GM21423 (cell line): ENCODE results near the gene UBR1.
"Not testable (repeated sequence)": the region's sequence is repeated elsewhere in the genome, so short reads cannot be mapped to it uniquely, and the experiment has no call there.

Experiments
- ATAC-seq: cut with Tn5 transposase; IDR thresholded peaks from one replicate; pipeline ENCODE4 v1.9.1; 2021; ENCODE audit warnings: mild to moderate bottlenecking, moderate library complexity; ENCODE audit not compliant: unreplicated experiment

The UBR1 gene

DNA sequence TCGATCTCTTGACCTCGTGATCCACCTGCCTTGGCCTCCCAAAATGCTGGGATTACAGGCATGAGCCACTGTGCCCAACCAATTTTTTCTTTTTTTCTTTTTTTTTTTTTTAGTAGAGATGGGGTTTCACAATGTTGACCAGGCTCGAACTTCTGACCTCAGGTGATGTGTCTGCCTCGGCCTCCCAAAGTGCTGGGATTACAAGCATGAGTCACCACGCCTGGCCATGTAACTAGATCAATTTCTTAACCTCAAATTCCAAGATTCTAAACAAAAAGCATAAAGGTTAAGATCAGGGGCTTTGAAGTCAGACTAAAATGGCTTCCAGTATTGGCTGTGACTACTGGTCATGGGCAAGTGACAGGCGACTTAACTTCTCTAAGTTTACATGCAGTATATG lies 126.7 kb downstream of the UBR1 start:
- ATAC-seq = not testable (repeated sequence)

DNA sequence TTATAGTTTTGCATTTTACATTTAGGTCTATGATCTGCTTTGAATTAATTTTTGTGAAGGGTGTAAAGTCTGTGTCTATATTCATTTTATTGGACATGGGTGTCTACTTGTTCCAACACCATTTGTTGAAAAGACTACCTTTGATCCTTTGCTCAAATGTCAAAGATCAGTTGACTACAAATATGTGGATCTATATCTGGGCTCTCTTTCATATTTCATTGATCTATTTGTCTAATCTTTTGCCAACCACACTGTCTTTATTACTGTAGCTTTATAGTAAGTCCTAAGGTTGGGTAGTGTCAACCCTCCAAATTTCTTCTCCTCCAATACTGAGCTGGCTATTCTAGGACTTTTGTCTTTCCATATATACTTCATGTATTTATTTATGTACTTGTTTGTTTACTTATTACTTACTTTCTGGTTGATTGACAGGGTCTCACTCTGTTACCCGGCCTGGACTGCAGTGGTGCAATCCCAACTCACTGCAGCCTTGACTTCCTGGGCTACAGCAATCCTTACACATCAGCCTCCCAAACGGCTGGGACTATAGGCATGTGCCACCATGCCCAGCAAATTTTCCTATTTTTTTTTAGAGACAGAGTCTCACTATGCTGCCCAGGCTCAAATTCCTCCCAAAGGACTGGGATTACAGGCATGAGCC lies 131.5 kb downstream of the UBR1 start:
- no peak for ATAC-seq

DNA sequence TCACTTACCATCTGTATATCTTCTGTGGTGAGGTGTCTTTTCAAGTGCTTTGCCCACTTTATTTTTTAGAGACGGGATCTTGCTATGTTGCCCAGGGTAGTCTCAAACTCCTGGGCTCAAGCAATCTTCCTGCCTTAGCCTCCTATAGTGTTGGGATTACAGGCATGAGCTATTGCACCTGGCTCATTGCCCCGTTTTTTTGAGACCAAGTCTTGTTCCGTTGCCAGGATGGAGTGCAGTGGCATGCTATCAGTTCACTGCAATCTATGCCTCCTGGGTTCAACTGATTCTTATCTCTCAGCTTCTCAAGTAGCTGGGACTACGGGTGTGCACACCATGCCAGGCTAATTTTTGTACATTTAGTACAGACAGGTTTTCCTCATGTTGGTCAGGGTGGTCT lies 132.7 kb downstream of the UBR1 start:
- no peak for ATAC-seq

DNA sequence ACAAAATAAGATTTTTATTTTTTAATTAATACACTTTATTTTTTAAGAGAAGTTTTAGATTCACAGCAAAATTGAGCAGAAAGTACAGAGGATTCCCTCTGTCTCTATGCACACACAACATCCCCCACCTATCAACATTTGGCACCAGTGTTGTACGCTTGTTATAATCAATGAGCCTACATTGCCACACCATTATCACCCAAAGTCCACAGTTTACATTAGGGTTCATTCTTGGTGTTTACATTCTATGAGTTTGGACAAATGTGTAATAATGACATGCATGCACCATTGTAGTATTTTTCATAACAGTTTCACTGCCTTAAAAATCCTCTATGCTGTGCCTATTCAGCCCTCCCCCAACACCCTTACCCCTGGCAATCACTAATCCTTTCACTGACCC lies 134.0 kb downstream of the UBR1 start:
- ATAC-seq = no peak

DNA sequence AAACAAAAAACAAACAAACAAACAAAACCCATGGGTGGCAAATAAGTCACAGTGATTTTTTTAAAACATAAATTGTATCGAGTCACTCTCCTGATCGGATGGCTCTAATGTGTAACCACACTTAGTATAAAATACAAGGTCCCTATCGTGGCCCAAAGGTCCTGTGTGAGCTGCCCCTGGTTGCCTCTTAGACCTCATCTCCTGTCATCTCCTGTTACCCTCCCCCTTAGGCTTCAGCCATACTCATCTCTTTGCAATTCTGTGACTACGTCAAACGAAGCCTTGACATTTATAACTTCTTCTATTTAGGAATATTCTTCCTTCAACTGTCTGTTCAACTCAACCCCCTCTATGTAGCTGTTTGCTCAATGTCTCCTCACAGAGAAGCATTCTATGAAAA lies 141.4 kb downstream of the UBR1 start:
- ATAC-seq = no peak

DNA sequence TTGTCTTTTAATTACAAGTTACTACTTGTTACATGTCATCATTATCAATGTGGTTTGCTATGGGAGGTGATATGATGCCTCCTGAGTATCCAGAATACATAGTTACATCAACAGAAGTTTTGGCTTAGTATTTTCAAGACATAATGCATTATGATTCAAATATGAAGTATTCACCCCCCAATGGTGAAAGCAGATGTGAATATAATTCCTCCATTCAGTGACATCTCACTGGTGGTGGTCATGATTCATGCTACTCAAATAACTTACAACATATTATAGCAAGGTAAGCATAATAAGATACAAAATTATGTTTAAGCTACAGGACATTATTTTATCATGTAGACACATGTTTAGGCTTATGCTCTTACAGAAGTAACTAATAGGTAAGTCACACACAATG lies 150.3 kb downstream of the UBR1 start:
- ATAC-seq = no peak

DNA sequence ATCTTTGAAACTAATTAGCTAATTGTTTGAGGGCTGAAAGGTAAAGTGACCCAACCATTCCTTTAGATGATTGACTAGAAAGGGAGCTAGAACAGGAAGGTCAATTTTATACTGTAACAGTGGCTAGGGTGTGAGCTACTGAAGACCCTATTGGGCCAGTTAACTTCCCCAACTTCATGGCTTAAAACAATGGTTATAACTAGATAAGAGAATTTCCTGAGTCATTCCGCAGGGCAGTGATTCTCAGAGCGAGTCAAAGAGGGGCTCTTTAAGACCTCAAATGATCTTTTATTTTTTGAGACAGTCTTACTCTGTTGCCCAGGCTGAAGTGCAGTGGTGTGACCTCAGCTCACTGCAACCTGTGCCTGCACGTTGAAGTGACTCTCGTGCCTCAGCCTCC lies 151.5 kb downstream of the UBR1 start:
- ATAC-seq = no peak

DNA sequence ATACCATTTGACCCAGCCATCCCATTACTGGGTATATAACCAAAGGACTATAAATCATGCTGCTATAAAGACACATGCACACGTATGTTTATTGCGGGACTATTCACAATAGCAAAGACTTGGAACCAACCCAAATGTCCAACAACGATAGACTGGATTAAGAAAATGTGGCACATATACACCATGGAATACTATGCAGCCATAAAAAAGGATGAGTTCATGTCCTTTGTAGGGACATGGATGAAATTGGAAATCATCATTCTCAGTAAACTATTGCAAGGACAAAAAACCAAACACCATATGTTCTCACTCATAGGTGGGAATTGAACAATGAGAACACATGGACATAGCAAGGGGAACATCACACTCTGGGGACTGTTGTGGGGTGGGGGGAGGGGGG lies 156.9 kb downstream of the UBR1 start:
- ATAC-seq = not testable (repeated sequence)

DNA sequence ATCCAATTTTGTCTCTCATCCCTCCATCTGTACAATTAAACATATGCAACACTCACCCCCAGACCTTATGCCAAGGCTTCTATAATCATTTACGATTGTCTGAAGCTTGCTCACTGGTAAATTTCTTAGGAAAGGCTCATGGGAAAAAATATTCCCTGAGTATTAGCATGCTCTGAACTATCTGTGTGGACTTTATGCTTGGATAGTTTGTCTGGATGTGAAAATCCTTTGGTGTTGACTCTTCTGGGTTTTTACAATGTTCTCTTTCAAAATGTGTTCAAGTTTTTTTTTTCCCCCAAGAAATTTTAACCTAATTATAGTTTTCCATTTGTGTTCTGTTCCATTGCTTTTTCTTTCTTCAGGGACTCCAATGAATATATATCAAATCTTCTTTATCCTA lies 165.3 kb downstream of the UBR1 start:
- ATAC-seq = no peak

DNA sequence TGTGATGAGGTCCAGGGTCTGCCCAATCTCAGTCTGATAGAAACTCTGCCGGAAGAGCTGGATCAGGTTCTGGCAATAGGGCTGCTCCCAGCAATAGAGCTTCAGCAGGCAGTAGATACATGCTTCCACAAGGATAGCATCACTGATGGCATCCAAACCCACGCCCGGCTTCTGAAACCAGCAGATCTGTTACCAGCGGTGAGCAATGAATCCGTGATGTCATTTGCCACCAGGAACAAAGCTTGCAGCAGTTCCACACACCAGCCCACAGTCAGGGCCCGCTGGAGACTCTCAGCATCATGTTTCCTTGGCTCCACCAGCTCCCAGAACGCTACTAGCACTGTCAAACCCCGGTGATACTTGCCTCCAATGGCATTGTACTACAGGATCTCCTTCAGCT lies 166.0 kb downstream of the UBR1 start:
- ATAC-seq = no peak

DNA sequence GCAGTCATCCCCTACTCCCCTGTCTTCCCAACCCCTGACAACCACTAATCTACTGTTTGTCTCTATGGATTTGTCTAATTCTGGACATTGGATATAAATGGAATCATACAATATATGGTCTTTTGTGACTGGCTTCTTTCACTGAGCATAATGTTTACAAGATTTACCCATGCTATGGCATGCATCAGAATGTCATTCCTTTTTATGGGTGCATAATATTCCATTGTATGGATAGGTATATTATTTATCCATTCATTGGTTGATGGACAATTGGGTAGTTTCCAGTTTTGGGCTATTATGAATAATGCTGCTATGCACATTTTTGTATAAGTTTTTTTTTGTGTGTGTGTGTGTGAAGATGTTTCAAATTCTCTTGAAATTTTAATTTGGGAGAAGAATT lies 168.7 kb downstream of the UBR1 start:
- no peak for ATAC-seq

DNA sequence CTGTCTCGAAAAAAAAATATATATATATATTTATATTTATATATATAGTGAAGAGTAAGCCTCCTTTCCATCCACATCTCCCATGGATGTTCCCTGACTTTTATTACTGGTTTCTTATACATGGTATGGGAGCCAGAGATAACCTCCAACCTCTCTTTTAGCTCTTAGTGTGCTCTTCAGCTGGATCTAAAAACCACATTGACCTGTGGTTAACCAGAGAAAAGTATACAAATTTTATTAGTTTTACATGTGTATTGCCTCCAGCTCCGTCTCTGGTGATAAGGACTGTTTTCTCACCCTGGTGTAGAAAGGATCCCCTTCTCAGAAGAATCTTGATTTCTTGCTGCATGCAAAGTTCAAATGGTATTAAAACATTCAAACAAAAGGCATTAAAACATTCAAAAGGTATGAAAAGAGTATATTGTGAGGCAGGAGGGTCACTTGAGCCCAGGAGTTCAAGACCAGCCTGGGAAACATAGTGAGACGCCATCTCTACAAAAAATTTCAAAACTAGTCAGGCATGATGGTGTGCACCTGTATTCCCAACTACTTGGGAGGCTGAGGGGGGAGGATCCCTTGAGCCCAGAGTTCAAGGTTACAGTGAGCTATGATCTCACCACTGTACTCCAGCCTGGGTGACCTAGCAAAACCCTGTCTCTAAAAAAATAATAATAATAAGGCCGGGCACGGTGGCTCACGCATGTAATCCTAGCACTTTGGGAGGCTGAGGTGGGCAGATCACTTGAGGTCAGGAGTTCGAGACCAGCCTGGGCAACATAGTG lies 171.8 kb downstream of the UBR1 start:
- no peak for ATAC-seq

DNA sequence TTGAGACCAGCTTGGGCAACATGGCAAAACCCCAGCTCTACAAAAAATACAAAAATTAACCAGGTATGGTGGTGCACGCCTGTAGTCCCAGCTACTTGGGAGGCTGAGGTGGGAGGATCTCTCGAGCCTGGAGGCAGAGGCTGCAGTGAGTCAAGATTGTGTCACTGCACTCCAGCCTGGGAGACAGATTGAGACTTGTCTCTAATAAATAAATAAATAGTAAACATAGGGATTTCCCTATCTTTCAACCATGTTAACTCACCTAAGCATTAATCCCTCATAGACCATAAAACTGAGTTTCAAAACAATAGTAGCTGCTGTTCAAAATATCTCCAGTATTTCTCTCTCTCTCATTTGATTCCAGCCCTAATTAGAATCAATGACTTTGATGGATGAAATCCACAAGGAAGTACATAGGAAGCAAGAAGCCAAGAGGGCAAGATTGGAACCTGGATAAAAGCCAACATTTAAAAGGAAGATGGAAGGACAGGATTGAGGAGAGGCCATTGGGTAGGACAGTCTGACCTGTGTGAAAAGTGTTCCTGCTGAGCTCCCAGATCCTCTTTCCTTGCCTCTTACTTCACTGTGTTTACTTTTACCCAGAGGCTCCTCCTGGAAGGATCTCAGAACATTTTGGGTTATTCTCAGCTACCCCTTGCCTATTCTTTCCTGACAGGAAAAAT lies 172.9 kb downstream of the UBR1 start:
- ATAC-seq = no peak

DNA sequence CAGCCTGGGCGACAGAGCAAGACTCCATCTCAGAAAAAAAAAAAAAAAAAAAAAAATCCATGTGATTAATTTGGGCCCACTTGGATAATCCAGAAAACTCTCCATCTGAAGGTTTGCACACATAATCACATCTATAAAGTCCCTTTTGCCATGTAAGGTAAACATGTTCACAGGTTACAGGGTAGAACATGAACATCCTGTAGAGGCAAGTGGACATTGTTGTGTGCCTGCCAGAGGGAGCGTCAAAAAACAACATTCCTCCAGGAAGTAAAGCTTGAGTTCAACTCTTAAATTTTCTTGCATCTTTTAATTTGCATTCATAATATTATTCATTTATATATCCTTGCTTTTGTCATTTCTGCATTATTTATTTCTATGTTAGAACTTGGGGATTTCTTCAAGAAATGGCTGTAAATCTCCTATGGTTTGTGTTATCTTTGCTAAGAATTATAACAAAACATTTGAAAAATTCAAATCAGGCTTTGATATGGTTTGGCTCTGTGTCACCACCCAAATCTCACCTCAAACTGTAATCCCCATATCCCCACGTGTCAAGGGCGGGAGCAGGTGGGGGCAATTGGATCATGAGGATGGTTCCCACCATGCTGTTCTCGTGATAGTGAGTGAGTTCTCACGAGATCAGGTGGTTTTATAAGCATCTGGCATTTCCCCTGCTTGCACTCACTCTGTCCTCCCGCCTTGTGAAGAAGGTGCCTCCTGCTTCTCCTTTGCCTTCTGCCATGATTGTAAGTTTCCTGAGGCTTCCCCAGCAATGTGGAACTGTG lies 173.9 kb downstream of the UBR1 start:
- no peak for ATAC-seq

DNA sequence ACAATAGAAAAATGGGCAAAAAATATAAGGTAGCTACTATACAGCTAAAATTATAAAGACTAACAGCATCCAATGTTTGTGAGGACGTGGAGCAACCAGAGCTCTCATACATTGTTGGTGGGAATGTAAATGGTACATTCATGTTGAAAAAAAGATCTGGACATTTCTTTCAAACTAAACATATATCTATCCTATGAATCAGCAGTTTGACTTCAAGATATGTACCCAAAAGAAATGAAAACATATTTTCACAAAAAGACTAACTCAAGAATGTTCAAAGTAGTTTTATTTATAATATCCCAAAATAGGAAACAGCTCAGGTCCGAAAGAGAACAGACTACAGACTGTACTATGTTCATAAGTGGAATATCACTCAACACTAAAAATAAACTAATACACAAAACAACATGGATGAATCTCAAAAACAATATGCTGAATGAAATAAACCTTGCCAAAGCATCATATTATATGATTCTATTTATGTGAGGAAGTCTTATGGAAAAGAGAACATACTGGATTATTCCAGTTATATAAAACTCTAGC lies 176.5 kb downstream of the UBR1 start:
- no peak for ATAC-seq

DNA sequence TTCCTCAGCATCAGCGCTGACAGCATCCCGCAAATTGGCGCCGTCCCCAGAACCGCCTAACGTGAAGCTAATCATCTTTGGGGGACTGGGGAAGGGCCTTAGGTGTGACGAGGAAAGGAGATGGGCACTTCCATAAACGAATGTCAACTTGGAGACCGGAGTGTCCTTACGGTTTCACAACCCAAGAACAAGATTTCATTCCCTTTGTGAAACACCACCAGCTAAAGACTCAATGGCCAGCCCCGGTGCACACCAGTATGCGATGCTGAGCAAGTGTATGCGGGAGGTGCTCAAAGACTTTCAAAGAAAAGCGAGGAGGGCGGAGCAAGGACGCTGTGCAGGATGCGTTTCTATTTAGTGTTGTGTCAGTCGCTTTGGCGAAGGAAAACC lies 184.5 kb downstream of the UBR1 start:
- ATAC-seq = no peak

DNA sequence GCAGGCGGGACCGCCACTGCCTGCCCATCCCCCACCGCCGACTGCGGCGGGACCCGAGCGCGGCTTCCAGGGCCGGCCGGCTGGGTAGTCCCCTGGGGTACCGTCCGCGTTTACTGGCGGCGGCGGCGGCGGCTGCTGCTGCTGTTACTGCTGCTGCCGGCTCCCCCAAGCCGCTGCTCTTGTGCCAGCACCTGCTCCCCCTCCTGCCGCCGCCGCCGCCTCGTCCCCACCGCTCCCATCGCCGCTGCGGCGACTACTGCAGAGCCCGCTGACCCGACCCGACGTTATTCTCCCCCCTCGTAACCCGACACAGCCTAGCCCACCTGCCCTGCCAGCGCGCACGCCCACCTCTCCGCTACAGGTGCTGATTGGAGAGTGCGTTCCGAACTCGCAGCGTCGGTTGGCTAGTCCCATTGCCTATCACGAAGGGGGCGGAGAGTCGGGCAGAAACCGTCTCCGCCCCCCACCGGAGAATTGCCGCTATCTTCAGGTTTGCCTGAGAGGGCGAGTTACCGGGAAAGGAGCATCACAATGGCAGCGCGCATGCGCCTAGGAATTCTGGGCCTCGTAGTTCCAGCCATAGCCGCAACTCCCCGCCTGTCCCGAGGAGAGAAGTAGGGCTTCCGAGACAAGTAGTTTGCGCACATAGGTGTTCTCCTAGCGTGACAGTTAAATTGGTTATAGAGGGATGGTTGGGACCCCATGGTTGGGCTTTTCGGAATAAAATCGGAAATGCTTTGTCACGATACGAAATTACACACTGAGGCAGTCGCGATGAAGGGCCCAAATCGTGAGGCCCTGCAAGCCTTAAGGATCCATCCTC lies 185.1 kb downstream of the UBR1 start, which contains the start of gene TTBK2:
Gene TTBK2, minus strand, starts transcription at position 260 of the 823 bp plus-strand sequence. CDS start 42,161 bp downstream, outside the sequence.
- peak; percentile 91 for ATAC-seq

DNA sequence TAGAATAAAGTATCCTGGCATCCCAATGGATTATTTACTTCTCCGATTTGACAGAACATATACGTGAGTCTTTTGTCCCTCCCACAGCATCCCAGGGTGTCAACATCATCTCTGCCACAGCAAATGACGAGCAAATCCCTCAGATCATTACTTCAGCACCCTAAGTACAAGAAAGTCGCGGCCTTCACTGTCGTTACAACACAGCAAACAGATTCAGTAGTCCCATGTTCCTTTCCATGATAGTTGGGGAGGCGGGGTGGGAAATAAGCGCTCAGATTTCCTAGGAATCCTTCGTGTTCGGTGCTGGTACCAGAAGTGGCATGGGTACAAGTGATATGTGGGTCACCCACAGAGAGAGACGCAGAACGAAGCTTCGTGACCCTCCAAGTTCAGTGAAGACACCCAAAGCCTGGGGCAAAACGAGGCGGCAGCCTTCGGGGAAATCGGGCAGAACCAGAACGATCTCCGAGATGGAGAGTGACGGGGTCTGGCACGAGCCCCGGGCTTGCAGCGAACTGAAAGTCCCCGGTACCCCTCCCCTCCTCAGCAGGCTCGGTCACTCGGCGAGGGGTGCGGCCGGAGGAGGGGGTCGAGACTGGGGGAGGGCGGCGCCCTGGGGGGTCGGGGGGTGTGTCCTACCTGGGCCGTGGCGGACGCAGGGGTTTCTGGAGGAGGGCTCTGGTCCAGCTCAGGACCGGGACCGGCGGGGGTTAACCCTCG lies 185.9 kb downstream of the UBR1 start:
- ATAC-seq = no peak

DNA sequence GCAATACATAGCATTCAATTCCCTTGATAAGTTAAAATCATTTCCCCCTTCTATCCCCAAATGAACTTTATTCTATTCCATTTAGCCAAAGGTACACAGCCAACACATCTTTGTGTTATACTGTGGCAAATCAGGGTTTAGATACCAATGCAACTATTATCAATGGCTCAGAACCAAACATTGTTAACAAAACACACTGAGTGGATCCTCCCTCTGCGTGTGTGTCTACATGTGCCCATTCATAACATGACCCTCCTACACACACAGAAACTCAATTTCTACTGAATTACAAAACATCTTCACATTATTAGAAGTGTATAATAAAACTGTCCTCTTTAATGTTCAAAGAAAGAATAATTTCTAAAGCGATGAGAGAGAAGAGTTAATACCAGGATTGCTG lies 186.5 kb downstream of the UBR1 start:
- ATAC-seq = no peak
